ENCODE data around the gene MATN1.

DNA sequence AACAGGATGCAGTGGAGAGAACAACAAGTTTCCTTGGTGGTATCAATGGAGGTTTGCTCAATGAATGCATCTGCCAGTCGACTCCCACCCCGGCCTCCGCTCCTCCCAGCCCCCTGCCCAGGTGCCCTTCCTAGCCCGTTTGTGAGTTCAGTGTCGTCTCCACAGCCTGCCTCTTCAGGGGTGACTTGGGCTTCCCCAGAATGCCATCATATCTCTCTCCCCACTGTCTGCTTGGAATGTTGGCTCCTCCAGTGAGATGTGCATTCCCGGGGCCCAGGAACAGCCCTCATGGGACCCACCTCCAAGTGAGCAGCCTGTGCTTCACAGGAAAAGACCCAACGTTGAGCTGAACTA lies 30.5 kb downstream of the MATN1 start:
- TF ChIP-seq, protein P1, sequence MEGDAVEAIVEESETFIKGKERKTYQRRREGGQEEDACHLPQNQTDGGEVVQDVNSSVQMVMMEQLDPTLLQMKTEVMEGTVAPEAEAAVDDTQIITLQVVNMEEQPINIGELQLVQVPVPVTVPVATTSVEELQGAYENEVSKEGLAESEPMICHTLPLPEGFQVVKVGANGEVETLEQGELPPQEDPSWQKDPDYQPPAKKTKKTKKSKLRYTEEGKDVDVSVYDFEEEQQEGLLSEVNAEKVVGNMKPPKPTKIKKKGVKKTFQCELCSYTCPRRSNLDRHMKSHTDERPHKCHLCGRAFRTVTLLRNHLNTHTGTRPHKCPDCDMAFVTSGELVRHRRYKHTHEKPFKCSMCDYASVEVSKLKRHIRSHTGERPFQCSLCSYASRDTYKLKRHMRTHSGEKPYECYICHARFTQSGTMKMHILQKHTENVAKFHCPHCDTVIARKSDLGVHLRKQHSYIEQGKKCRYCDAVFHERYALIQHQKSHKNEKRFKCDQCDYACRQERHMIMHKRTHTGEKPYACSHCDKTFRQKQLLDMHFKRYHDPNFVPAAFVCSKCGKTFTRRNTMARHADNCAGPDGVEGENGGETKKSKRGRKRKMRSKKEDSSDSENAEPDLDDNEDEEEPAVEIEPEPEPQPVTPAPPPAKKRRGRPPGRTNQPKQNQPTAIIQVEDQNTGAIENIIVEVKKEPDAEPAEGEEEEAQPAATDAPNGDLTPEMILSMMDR (conservative IDR thresholded peaks at IDR 0.05; ENCODE audit: low read length): no peak
- TF ChIP-seq EZH2phosphoT487 (IDR thresholded peaks at IDR 0.05; ENCODE audit: borderline replicate concordance, low read depth, low read length): no peak

Measured in OCI-LY7 (cell line).